Measurements from ENCODE around the gene NFE2. TPM values are rescaled to one million over a fixed set of nuclear protein-coding genes. Genes with fewer than 3 reads are reported as not detected.

NFE2 gene
- total and polyA plus RNA-seq, 2 of the 8 experiments (the other 6 are each of a cell fraction or from before 2014, with no cell fraction given): 2.0 to 6.1 TPM

- Histone ChIP-seq H3K27me3 (replicated peaks in 1 of 4; ENCODE audit: control insufficient read depth in 3 of 4, extremely low read depth in 1 of 4, insufficient read depth in 3 of 4, low read length in 3 of 4) (no peaks in the 10 kb centered on the region), H2AK5ac (ENCODE audit: low read depth, low read length) (no peak overlapping the region), H2BK20ac (ENCODE audit: low read length) (no peak overlapping the region), H3K4me3 (ENCODE audit: extremely low read depth in 1 of 4, insufficient read depth in 2 of 4, low read depth in 3 of 4, low read length in 4 of 4) (peak overlapping the region; percentile 79 to 97 (median 88); a peak in 6 of 8 replicates), H3K79me2 (ENCODE audit: control insufficient read depth in 1 of 2, insufficient read depth in 2 of 2, low read length in 2 of 2) (peaks cover 15 to 79% of the 10 kb centered on the region in 2 experiments), H3K23ac (ENCODE audit: insufficient read length) (no peak overlapping the region), H2BK12ac (ENCODE audit: low read depth, low read length) (no peak overlapping the region), H4K8ac (ENCODE audit: extremely low read depth, insufficient read depth, low read length) (no peak overlapping the region; the same call in 1 of the 2 replicates), H3K14ac (ENCODE audit: insufficient read length) (no peak overlapping the region), H3K4ac (replicated peaks; ENCODE audit: insufficient read length, low read depth, low read length) (no peak overlapping the region), H2BK120ac (replicated peaks; ENCODE audit: low read depth, low read length) (no peak overlapping the region), H3K9me3 (ENCODE audit: insufficient read depth in 2 of 2, low read depth in 1 of 2, low read length in 1 of 2) (no peaks in the 10 kb centered on the region), H2BK5ac (ENCODE audit: low read depth, low read length) (peak overlapping the region; percentile 26; the same call in 1 of the 2 replicates), H3K36me3 (ENCODE audit: control insufficient read depth in 2 of 4, insufficient read depth in 4 of 4, low read length in 3 of 4) (peaks cover 14 to 42% (median 22%) of the 10 kb centered on the region in 4 experiments), H2AFZ (ENCODE audit: low read length) (no peak overlapping the region), H3K4me1 (replicated peaks in 1 of 4; ENCODE audit: control insufficient read depth in 3 of 4, insufficient read depth in 4 of 4, low read length in 3 of 4) (peaks cover 0 to 7% (median 5%) of the 10 kb centered on the region in 4 experiments; a peak in 5 of 7 replicates), H4K91ac (replicated peaks; ENCODE audit: insufficient read length, low read length) (no peak overlapping the region), H4K20me1 (replicated peaks in 1 of 2; ENCODE audit: control insufficient read depth in 1 of 2, insufficient read depth in 2 of 2, low read length in 2 of 2) (peaks cover 9 to 14% of the 10 kb centered on the region in 2 experiments), H3K23me2 (ENCODE audit: low read depth, low read length) (peaks cover 13% of the 10 kb centered on the region), H3K79me1 (ENCODE audit: low read depth, low read length) (peaks cover 4% of the 10 kb centered on the region), H3K18ac (ENCODE audit: extremely low read depth, low read length) (no peak overlapping the region), H3K4me2 (ENCODE audit: insufficient read depth in 1 of 2, low read depth in 2 of 2, low read length in 2 of 2) (peak overlapping the region; percentile 62 to 88), H3K27ac (ENCODE audit: low read depth, low read length) (no peak overlapping the region), H2BK15ac (ENCODE audit: low read length) (no peak overlapping the region), H3K56ac (replicated peaks; ENCODE audit: insufficient read length, low read depth, low read length) (no peak overlapping the region), H4K5ac (ENCODE audit: insufficient read length, low read depth, low read length) (no peak overlapping the region), H3K9ac (replicated peaks in 1 of 4; ENCODE audit: extremely low read depth in 1 of 4, low read depth in 3 of 4, low read length in 3 of 4) (peak overlapping the region in 3 of 4 experiments; percentile 31 to 51 (median 45); a peak in 5 of 7 replicates)
- DNase-seq (ENCODE audit: low read depth in 1 of 2, low spot score in 2 of 2): no peak
- WGBS, 2 experiments (ENCODE audit: extremely low coverage in 1 of 2, insufficient coverage in 1 of 2, insufficient read length in 1 of 2, insufficient replicate concordance in 2 of 2, low coverage in 1 of 2, low lambda C conversion rate in 2 of 2, missing lambda C conversion rate in 1 of 2): 88% methylated on average over 5 of the region's 5 CpGs; no CpG with 5 or more reads in 1 of the 2 experiments
- ChIA-PET POLR2A (ENCODE audit: partially characterized antibody) (interaction anchor here (1.0 to 44.8 kb wide), 9 partner anchors 7 to 82 kb away, joined by 3 to 1006 read pairs (median 53); no protein-coding TSS in a partner anchor), CTCF (ENCODE audit: partially characterized antibody) (interaction anchor here (0.7 to 12.3 kb wide), 5 partner anchors 14 to 91 kb away, joined by 3 to 90 read pairs (median 5); no protein-coding TSS in a partner anchor)
- FAIRE-seq: no peak
- TF ChIP-seq RNF2 (IDR thresholded peaks at IDR 0.05; ENCODE audit: borderline replicate concordance, low read depth, low read length, missing control alignments, poor library complexity, severe bottlenecking): no peak
- TF ChIP-seq POLR2AphosphoS5 (IDR thresholded peaks at IDR 0.05; ENCODE audit: low read depth, low read length): peak; percentile 55; the same call in 1 of the 2 replicates
- peak; percentile 33 to 54; a peak in 2 of 3 replicates for TF ChIP-seq POLR2A (IDR thresholded peaks at IDR 0.05; ENCODE audit: control extremely low read depth in 1 of 2, low read depth in 2 of 2, low read length in 2 of 2)
Measured at GRCh38 chr12:54277823-54278276, 23.0 kb downstream of the NFE2 start.

All from H1 (cell line).